Esophagus muscularis mucosa (tissue), 4 donors: ENCODE data around the gene MBD3L2B. TPM values are rescaled to one million over a fixed set of nuclear protein-coding genes. Genes with fewer than 3 reads are reported as not detected.
"Not testable (repeated sequence)": the region's sequence is repeated elsewhere in the genome, so short reads cannot be mapped to it uniquely, and the experiment has no call there.

Experiments
- DNase-seq: peaks from one replicate; pipeline ENCODE4 v3.0.0-alpha.2; 2017; ENCODE audit errors: extremely low spot score
- H3K27ac ChIP-seq, 4 donors: fragments of 200-600 bp; sonication (generic); replicated peaks in 1 of 4; 1 replicate in 3 of 4; 2 replicates in 1 of 4; pipeline ENCODE4 v1.5.1; 2016 to 2019; ENCODE audit warnings: mild to moderate bottlenecking in 1 of 4
- H3K27me3 ChIP-seq, 4 donors: fragments of 200-600 bp; sonication (generic); one replicate each; pipeline versions ENCODE4 v1.5.1 to v1.6.0; 2016 to 2019
- H3K36me3 ChIP-seq, 4 donors: fragments of 200-600 bp; sonication (generic); one replicate each; pipeline ENCODE4 v1.5.1; 2016 to 2019
- H3K4me1 ChIP-seq, 4 donors: fragments of 200-600 bp; sonication (generic); one replicate each; pipeline ENCODE4 v1.5.1; 2016 to 2019
- H3K4me3 ChIP-seq, 4 donors: fragments of 200-600 bp; sonication (generic); 1 replicate in 2 of 4; 2 replicates in 2 of 4; pipeline ENCODE4 v1.5.1; 2016 to 2019; ENCODE audit warnings: mild to moderate bottlenecking in 4 of 4, moderate library complexity in 1 of 4
- H3K9me3 ChIP-seq, 4 donors: fragments of 200-600 bp; sonication (generic); 1 replicate in 3 of 4; 2 replicates in 1 of 4; pipeline ENCODE4 v1.5.1; 2016 to 2019
- EP300 ChIP-seq: sonication (generic); formaldehyde crosslinking; IDR thresholded peaks from one replicate; pipeline ENCODE4 v1.6.1; 2017; ENCODE audit warnings: antibody characterized with exemption
- POLR2A ChIP-seq: fragments of 450-650 bp; IDR thresholded peaks from one replicate; pipeline ENCODE4 v1.6.1; 2017; ENCODE audit warnings: antibody characterized with exemption, moderate library complexity, mild to moderate bottlenecking, low read depth
- POLR2AphosphoS5 ChIP-seq, 2 donors: sonication (generic); formaldehyde crosslinking; IDR thresholded peaks; one replicate each; pipeline ENCODE4 v1.6.1; 2017; ENCODE audit warnings: antibody characterized with exemption in 2 of 2
- WGBS: methylation state at CpG from one replicate; pipeline ENCODE4 v1.1.5; 2018; 5-methylcytosine and 5-hydroxymethylcytosine counted together
- intact Hi-C: fragments of 100-400 bp; cut with DNase I; formaldehyde crosslinking; loops from one replicate; pipeline ENCODE4 v1.15.1; 2023
- total RNA-seq, 4 donors: library from RNA; depleted of rRNA; stranded (reverse); fragments of >200 nt; gene quantifications; one replicate each; pipeline versions ENCODE4 v1.1.0 to v1.2.1, GENCODE V29; 2016
- TF ChIP-seq, protein P1 (sequence below), 3 experiments: fragments of 200-600 bp in 2 of 3; fragments of 450-650 bp in 1 of 3; sonication (generic) in 2 of 3; IDR thresholded peaks; one replicate each; pipeline ENCODE4 v1.5.1; 2017 to 2019; ENCODE audit warnings: antibody characterized with exemption in 3 of 3, mild to moderate bottlenecking in 2 of 3, moderate library complexity in 1 of 3

MBD3L2B gene
- total RNA-seq, 4 donors from 2014 or later: not detected

DNA sequence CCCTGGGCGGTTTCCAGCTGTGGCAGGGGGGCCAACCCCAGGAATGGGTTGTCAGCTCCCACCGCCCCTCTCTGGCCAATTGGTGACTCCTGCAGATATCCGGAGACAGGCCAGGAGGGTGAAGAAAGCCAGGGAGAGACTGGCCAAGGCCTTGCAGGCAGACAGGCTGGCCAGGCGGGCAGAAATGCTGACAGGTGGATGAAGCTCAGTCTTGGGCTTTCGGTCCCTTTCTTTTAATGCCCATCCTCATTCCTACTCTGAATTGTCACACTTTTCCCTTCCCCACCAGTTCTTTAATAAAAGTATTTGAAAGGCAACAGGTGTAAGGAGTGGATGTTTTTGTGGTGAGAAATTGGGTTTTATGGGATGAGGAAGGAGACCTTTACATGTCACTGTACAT lies 30.2 kb upstream of the MBD3L2B start:
- WGBS: 89% methylated on average over 2 of the region's 5 CpGs
- DNase-seq, H3K27me3 ChIP-seq, H3K36me3 ChIP-seq, H3K4me1 ChIP-seq, H3K9me3 ChIP-seq, H3K27ac ChIP-seq, intact Hi-C loops, H3K4me3 ChIP-seq: not testable (repeated sequence)

DNA sequence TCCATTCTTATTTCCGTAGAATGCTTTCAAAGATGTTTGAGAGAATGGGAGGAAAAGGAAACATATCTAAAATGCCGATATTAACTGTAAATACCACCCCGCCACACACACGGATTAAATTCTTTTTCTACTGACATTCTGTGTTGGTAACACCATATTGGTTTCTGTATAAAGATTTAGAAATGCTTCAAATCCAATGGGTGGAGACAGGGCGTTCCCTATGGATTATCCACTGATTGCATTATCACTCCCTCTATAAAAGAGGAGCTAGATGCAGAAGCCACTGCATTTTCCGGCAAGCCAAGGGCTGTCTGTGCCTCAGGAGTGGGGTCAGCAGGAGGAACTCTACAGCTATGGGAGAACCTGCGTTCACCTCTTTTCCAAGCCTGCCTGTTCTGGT lies 27.8 kb upstream of the MBD3L2B start, which contains the start of gene MBD3L2:
TSS of gene MBD3L2 (plus strand) at position 301 of the 400 bp plus-strand sequence. CDS start at position 354, 53 bp downstream.
- no CpG with 5 or more reads among the region's 7 CpGs for WGBS
- H3K27ac ChIP-seq, H3K4me1 ChIP-seq, H3K27me3 ChIP-seq, intact Hi-C loops, H3K4me3 ChIP-seq, H3K9me3 ChIP-seq, DNase-seq, H3K36me3 ChIP-seq: not testable (repeated sequence)

DNA sequence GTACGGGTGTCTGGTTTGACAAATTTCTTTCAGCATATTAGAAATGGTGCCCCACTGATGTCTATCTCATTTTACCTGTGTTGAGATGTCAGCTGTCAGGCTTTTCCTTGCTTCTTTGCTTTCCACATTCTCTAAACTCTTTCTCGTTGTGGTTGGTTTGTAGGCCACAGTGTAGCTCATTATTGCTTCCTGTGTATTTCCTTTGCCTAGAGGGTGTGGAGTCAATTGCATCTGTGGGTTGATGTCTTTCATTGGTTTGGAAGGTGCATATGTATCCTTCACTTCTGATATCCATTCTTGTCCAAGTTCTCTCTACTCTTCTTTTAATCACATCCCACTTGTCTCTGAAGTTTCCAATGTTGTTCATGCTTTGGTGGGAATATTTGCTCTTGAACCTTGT lies 20.3 kb upstream of the MBD3L2B start:
- no CpG with 5 or more reads among the region's 2 CpGs for whole genome bisulfite sequencing
- H3K4me1 ChIP-seq, H3K27ac ChIP-seq, H3K9me3 ChIP-seq, H3K4me3 ChIP-seq, H3K36me3 ChIP-seq, DNase-seq, H3K27me3 ChIP-seq, intact Hi-C loops: not testable (repeated sequence)

DNA sequence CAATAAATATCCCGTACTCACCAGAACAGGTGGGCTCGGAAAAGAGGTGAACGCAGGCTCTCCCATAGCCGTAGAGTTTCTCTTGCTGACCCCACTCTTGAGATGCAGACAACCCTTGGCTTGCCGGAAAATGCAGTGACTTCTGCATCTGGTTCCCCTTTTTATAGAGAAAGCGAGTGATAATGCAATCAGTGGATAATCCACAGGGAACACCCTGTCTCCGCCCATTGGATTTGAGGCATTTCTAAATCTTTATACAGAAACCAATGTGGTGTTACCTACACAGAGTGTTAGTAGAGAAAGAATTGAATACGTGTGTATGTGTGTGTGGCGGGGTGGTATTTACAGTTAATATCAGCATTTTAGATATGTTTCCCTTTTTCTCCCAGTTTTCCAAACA lies 18.8 kb upstream of the MBD3L2B start, which contains the start of gene MBD3L4:
TSS of gene MBD3L4 (minus strand) at position 101 of the 400 bp plus-strand sequence. CDS start at position 66, 35 bp downstream.
- WGBS: no CpG with 5 or more reads among the region's 9 CpGs
- DNase-seq, intact Hi-C loops, H3K27me3 ChIP-seq, H3K9me3 ChIP-seq, H3K4me3 ChIP-seq, H3K36me3 ChIP-seq, H3K27ac ChIP-seq, H3K4me1 ChIP-seq: not testable (repeated sequence)

DNA sequence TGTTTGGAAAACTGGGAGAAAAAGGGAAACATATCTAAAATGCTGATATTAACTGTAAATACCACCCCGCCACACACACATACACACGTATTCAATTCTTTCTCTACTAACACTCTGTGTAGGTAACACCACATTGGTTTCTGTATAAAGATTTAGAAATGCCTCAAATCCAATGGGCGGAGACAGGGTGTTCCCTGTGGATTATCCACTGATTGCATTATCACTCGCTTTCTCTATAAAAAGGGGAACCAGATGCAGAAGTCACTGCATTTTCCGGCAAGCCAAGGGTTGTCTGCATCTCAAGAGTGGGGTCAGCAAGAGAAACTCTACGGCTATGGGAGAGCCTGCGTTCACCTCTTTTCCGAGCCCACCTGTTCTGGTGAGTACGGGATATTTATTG lies 9.0 kb upstream of the MBD3L2B start, which contains the start of gene MBD3L5:
TSS of gene MBD3L5 (plus strand) at position 301 of the 400 bp plus-strand sequence. CDS start at position 335, 34 bp downstream.
- intact Hi-C loops, H3K27ac ChIP-seq, H3K36me3 ChIP-seq, H3K4me3 ChIP-seq, H3K4me1 ChIP-seq, H3K27me3 ChIP-seq, DNase-seq, H3K9me3 ChIP-seq: not testable (repeated sequence)
- no CpG with 5 or more reads among the region's 9 CpGs for WGBS

DNA sequence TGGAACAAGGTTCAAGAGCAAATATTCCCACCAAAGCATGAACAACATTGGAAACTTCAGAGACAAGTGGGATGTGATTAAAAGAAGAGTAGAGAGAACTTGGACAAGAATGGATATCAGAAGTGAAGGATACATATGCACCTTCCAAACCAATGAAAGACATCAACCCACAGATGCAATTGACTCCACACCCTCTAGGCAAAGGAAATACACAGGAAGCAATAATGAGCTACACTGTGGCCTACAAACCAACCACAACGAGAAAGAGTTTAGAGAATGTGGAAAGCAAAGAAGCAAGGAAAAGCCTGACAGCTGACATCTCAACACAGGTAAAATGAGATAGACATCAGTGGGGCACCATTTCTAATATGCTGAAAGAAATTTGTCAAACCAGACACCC lies 7.6 kb upstream of the MBD3L2B start:
- WGBS: no CpG with 5 or more reads among the region's 1 CpG
- H3K27me3 ChIP-seq, H3K4me1 ChIP-seq, H3K27ac ChIP-seq, H3K9me3 ChIP-seq, intact Hi-C loops, H3K36me3 ChIP-seq, DNase-seq, H3K4me3 ChIP-seq: not testable (repeated sequence)

DNA sequence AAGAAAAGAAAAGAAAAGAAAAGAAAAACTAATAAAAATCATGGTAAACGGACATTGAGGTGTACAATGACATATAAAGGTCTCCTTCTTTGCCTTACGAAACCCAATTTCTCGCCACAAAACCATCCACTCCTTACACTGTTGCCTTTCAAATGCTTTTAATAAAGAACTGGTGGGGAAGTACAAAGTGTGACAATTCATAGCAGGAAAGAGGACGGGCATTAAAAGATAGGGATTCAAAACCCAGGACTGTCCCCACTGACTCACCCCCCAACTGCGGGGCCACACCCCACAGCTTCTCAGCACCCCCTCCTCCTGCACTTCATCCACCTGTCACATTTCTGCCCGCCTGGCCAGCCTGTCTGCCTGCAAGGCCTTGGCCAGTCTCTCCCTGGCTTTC lies 2.4 kb downstream of the MBD3L2B start:
- intact Hi-C loops: no loop called here
- no peak overlapping the region for H3K27ac ChIP-seq

DNA sequence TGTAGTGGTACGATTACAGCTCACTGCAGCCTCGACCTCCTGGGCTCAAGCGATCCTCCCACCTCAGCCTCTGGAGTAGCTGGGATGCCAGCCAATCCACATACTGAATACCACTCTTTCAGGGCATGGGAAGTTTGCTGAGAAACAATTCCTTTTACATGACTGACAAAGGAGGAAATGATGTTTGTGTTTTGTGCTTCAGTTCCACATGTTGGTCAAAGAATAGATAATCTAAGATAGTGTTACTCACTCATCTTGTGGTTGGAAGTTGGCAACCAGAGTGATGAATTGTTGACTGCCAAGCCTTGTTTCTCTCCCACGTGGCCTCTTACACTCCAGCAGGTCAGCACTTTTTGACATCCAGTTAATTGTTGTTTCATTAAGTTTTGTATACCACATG lies 7.6 kb downstream of the MBD3L2B start:
- Histone ChIP-seq H3K27ac (no peak overlapping the region), H3K4me1 (no peaks in the 10 kb centered on the region), H3K4me3 (no peak overlapping the region), H3K36me3 (no peaks in the 10 kb centered on the region), H3K27me3 (peaks cover 0 to 5% (median 0%) of the 10 kb centered on the region in 4 donors), H3K9me3 (peaks cover 0 to 6% (median 0%) of the 10 kb centered on the region in 4 donors)
- intact Hi-C loops: no loop called here
- 76% methylated on average over 4 of the region's 4 CpGs for WGBS
- TF ChIP-seq POLR2AphosphoS5 (IDR thresholded peaks at IDR 0.05) (no peak), EP300 (no peak), POLR2A (no peak)
- TF ChIP-seq, protein P1, sequence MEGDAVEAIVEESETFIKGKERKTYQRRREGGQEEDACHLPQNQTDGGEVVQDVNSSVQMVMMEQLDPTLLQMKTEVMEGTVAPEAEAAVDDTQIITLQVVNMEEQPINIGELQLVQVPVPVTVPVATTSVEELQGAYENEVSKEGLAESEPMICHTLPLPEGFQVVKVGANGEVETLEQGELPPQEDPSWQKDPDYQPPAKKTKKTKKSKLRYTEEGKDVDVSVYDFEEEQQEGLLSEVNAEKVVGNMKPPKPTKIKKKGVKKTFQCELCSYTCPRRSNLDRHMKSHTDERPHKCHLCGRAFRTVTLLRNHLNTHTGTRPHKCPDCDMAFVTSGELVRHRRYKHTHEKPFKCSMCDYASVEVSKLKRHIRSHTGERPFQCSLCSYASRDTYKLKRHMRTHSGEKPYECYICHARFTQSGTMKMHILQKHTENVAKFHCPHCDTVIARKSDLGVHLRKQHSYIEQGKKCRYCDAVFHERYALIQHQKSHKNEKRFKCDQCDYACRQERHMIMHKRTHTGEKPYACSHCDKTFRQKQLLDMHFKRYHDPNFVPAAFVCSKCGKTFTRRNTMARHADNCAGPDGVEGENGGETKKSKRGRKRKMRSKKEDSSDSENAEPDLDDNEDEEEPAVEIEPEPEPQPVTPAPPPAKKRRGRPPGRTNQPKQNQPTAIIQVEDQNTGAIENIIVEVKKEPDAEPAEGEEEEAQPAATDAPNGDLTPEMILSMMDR (IDR thresholded peaks at IDR 0.05): no peak
- no peak for DNase-seq

More for the DNA sequence above, 2.4 kb downstream of the MBD3L2B start:
- no peak overlapping the region for H3K4me3 ChIP-seq
- H3K9me3 ChIP-seq: peaks cover 0 to 6% (median 0%) of the 10 kb centered on the region in 4 donors
- no peaks in the 10 kb centered on the region for H3K4me1 ChIP-seq
- H3K27me3 ChIP-seq: peaks cover 0 to 5% (median 0%) of the 10 kb centered on the region in 4 donors
- WGBS: 85% methylated on average over 5 of the region's 6 CpGs
- no peaks in the 10 kb centered on the region for H3K36me3 ChIP-seq
- DNase-seq: no peak
- TF ChIP-seq, protein P1 (IDR thresholded peaks at IDR 0.05): no peak
- TF ChIP-seq POLR2AphosphoS5 (IDR thresholded peaks at IDR 0.05): no peak
- no peak for TF ChIP-seq POLR2A
- TF ChIP-seq EP300: no peak
